Astrocyte (in vitro differentiated cells and primary cell): ENCODE results near the gene NUAK2. TPM values are rescaled to one million over a fixed set of nuclear protein-coding genes. Genes with fewer than 3 reads are reported as not detected.
A peak's percentile ranks its signal among the peaks of the same experiment; 100 is the strongest.
"Not testable (repeated sequence)": the region's sequence is repeated elsewhere in the genome, so short reads cannot be mapped to it uniquely, and the experiment has no call there.

Source experiments
- DNase-seq: peaks from one replicate; pipeline ENCODE4 v3.0.0-alpha.2; 2010; ENCODE audit warnings: low read depth
- FAIRE-seq: peaks from 2 replicates; lab custom pipeline; 2011; peaks lifted over from hg19 to GRCh38; lab: Jason Lieb, UNC
- H2AFZ ChIP-seq: 2 replicates; pipeline ENCODE4 v1.6.0; 2012; ENCODE audit warnings: low read depth, low read length, inconsistent platforms
- H3K27ac ChIP-seq: 2 replicates; pipeline ENCODE4 v1.5.1; 2011; ENCODE audit warnings: low read depth, low read length, inconsistent platforms
- H3K27me3 ChIP-seq: 2 replicates; pipeline ENCODE4 v1.6.0; 2011; ENCODE audit warnings: low read length, inconsistent platforms; ENCODE audit not compliant: insufficient read depth
- H3K36me3 ChIP-seq: 2 replicates; pipeline ENCODE4 v1.5.1; 2011; ENCODE audit warnings: low read length, inconsistent platforms; ENCODE audit not compliant: insufficient read depth
- H3K4me1 ChIP-seq: 2 replicates; pipeline ENCODE4 v1.5.1; 2011; ENCODE audit warnings: low read length, inconsistent platforms; ENCODE audit not compliant: insufficient read depth
- H3K4me2 ChIP-seq: 2 replicates; pipeline ENCODE4 v1.6.0; 2012; ENCODE audit warnings: low read length, inconsistent platforms
- H3K4me3 ChIP-seq: 2 replicates; pipeline ENCODE4 v1.5.1; 2011; ENCODE audit warnings: low read depth, mild to moderate bottlenecking, low read length, inconsistent platforms; ENCODE audit not compliant: insufficient read depth
- H3K79me2 ChIP-seq: 2 replicates; pipeline ENCODE4 v1.6.0; 2012; ENCODE audit warnings: mild to moderate bottlenecking, low read length, inconsistent platforms; ENCODE audit not compliant: insufficient read depth
- H3K9ac ChIP-seq: 2 replicates; pipeline ENCODE4 v1.6.0; 2012; ENCODE audit warnings: mild to moderate bottlenecking, low read length, inconsistent platforms
- H3K9me3 ChIP-seq: 2 replicates; pipeline ENCODE4 v1.5.1; 2012; ENCODE audit warnings: low read depth, mild to moderate bottlenecking, low read length, inconsistent platforms; ENCODE audit not compliant: insufficient read depth
- H4K20me1 ChIP-seq: 2 replicates; pipeline ENCODE4 v1.6.0; 2012; ENCODE audit warnings: low read length, inconsistent platforms; ENCODE audit not compliant: insufficient read depth
- H3K27ac Mint-ChIP-seq: one replicate; pipeline ENCODE4 v1.8.0; 2021; ENCODE audit warnings: mild to moderate bottlenecking, mixed read lengths; ENCODE audit not compliant: unreplicated experiment
- H3K27me3 Mint-ChIP-seq: one replicate; pipeline ENCODE4 v1.8.0; 2021; ENCODE audit warnings: low read depth, mixed read lengths; ENCODE audit not compliant: unreplicated experiment
- H3K36me3 Mint-ChIP-seq: one replicate; pipeline ENCODE4 v1.8.0; 2021; ENCODE audit warnings: low read depth, mixed read lengths; ENCODE audit not compliant: unreplicated experiment
- H3K4me1 Mint-ChIP-seq: one replicate; pipeline ENCODE4 v1.8.0; 2021; ENCODE audit warnings: low read depth, mixed read lengths; ENCODE audit not compliant: unreplicated experiment
- H3K4me3 Mint-ChIP-seq: one replicate; pipeline ENCODE4 v1.8.0; 2021; ENCODE audit warnings: mild to moderate bottlenecking, moderate library complexity, mixed read lengths; ENCODE audit not compliant: unreplicated experiment
- H3K9me3 Mint-ChIP-seq: one replicate; pipeline ENCODE4 v1.8.0; 2021; ENCODE audit warnings: mild to moderate bottlenecking, mixed read lengths; ENCODE audit not compliant: unreplicated experiment
- EZH2 ChIP-seq: IDR thresholded peaks from 2 replicates; pipeline ENCODE4 v1.6.1; 2012; ENCODE audit warnings: mild to moderate bottlenecking, low read length, inconsistent platforms; ENCODE audit not compliant: insufficient read depth
- total RNA-seq: library from RNA; stranded (reverse); gene quantifications from 2 replicates; pipeline ENCODE4 v1.2.1, GENCODE V29; 2021
- TF ChIP-seq, protein P1 (sequence below): IDR thresholded peaks from 2 replicates; pipeline ENCODE4 v1.5.1; 2011; ENCODE audit warnings: low read depth, mild to moderate bottlenecking, inconsistent platforms, low read length, moderate library complexity; ENCODE audit not compliant: insufficient read depth

NUAK2 gene
- total RNA-seq, 1 donor from 2014 or later = 49.4 TPM

- H3K36me3 Mint-ChIP-seq = no peaks in the 10 kb centered on the region
- no peaks in the 10 kb centered on the region for H3K27me3 Mint-ChIP-seq
- no peak for DNase-seq
Observed at GRCh38 chr1:205368478-205368877, 46.9 kb upstream of the NUAK2 start.

DNA sequence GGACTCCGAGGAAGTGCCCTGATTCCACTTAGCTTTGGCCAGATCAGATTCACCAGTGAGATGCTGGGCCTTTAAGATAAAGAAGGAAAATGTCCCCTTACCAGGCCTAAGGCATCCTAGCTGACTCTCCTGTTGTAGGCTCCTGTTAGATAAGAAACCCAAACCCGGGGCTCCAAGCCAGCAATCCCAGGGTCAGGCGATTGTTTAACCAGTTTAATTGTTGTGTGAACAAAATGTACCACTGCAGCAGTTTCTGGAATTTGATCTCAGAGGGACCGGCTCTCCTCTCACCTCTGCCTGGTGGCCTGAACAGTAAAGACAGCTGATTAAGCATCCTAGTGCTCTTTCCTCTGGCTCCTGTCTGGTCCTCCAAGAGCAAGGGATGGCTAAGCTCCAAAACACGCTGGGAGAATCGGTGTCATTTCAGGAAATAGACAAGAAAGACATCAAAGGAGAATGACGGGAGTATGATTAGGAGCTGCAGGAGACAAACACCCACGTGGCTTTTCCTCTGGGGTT, 44.5 kb upstream of the NUAK2 start:
- H3K36me3 Mint-ChIP-seq = no peaks in the 10 kb centered on the region
- H3K9me3 Mint-ChIP-seq = no peaks in the 10 kb centered on the region
- peak overlapping the region; percentile 8 for H3K27ac Mint-ChIP-seq
- H3K27me3 ChIP-seq = no peaks in the 10 kb centered on the region
- H2AFZ ChIP-seq = peak overlapping the region; percentile 18
- no peaks in the 10 kb centered on the region for H4K20me1 ChIP-seq
- H3K9ac ChIP-seq = no peak overlapping the region
- no peak overlapping the region for H3K27ac ChIP-seq
- H3K36me3 ChIP-seq = no peaks in the 10 kb centered on the region
- H3K4me3 Mint-ChIP-seq = no peak overlapping the region
- FAIRE-seq (no peak), DNase-seq (no peak)
- H3K4me2 ChIP-seq = peak overlapping the region; percentile 38
- TF ChIP-seq, protein P1, sequence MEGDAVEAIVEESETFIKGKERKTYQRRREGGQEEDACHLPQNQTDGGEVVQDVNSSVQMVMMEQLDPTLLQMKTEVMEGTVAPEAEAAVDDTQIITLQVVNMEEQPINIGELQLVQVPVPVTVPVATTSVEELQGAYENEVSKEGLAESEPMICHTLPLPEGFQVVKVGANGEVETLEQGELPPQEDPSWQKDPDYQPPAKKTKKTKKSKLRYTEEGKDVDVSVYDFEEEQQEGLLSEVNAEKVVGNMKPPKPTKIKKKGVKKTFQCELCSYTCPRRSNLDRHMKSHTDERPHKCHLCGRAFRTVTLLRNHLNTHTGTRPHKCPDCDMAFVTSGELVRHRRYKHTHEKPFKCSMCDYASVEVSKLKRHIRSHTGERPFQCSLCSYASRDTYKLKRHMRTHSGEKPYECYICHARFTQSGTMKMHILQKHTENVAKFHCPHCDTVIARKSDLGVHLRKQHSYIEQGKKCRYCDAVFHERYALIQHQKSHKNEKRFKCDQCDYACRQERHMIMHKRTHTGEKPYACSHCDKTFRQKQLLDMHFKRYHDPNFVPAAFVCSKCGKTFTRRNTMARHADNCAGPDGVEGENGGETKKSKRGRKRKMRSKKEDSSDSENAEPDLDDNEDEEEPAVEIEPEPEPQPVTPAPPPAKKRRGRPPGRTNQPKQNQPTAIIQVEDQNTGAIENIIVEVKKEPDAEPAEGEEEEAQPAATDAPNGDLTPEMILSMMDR = no peak
- no peak for TF ChIP-seq EZH2
- H3K4me1 Mint-ChIP-seq = peaks cover 21% of the 10 kb centered on the region
- peaks cover 2% of the 10 kb centered on the region for H3K27me3 Mint-ChIP-seq
- H3K79me2 ChIP-seq = no peaks in the 10 kb centered on the region
- peaks cover 14% of the 10 kb centered on the region for H3K4me1 ChIP-seq
- H3K4me3 ChIP-seq = no peak overlapping the region
- H3K9me3 ChIP-seq = no peaks in the 10 kb centered on the region

More at GRCh38 chr1:205368478-205368877, 46.9 kb upstream of the NUAK2 start:
- Histone ChIP-seq H3K4me3 (no peak overlapping the region), H3K9ac (no peak overlapping the region), H4K20me1 (no peaks in the 10 kb centered on the region), H2AFZ (no peak overlapping the region), H3K27me3 (no peaks in the 10 kb centered on the region), H3K9me3 (no peaks in the 10 kb centered on the region), H3K79me2 (no peaks in the 10 kb centered on the region), H3K4me1 (peaks cover 34% of the 10 kb centered on the region), H3K27ac (no peak overlapping the region), H3K36me3 (no peaks in the 10 kb centered on the region), H3K4me2 (no peak overlapping the region)
- Mint-ChIP-seq H3K4me1 (peaks cover 39% of the 10 kb centered on the region), H3K4me3 (no peak overlapping the region), H3K27ac (no peak overlapping the region), H3K9me3 (no peaks in the 10 kb centered on the region)
- TF ChIP-seq, protein P1 = no peak
- TF ChIP-seq EZH2 = no peak
- FAIRE-seq = no peak

GRCh38 chr1:205365086-205365485, 43.5 kb upstream of the NUAK2 start:
- H3K4me3 ChIP-seq, H3K9me3 ChIP-seq, DNase-seq, H3K27me3 Mint-ChIP-seq, FAIRE-seq, H3K27me3 ChIP-seq, H3K9me3 Mint-ChIP-seq, H3K27ac ChIP-seq, H2AFZ ChIP-seq, H3K4me3 Mint-ChIP-seq, H3K9ac ChIP-seq, H4K20me1 ChIP-seq, H3K36me3 ChIP-seq, H3K27ac Mint-ChIP-seq, H3K79me2 ChIP-seq, H3K4me2 ChIP-seq, H3K36me3 Mint-ChIP-seq: not testable (repeated sequence)
- H3K4me1 Mint-ChIP-seq = peaks cover 16% of the 10 kb centered on the region
- H3K4me1 ChIP-seq = peaks cover 14% of the 10 kb centered on the region
